ENCODE results near the gene ITGA7.

Gene ITGA7

DNA sequence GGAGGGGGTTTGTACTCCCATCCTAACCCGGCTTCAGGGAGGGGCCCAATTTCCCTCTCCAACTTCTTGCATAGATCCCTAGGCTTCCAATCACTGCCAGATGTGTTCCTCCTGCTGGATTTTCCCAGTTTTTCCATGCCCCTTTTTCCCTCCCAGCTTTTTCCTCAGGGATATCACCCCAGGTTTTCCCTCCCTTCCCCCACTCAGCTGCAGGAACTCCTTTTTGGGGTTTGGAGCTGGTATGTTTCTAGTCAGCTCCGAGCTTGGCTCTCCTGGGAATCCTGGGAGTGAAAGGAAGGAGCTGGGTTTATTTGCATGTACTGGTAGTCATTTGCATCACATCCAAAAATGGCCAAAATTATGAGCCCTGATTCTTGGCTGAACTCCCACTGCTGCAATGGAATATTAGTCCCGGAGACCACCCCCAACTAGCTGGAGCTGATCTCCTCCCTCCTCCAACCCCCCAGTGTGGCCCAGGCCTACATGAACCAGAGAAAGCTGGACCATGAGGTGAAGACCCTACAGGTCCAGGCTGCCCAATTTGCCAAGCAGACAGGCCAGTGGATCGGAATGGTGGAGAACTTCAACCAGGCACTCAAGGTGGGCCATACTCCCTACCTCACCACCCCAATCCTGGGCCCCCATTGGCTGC, 11.0 kb upstream of the ITGA7 start:
- no peak for DNase-seq (ENCODE audit: low read depth in 2 of 2)

DNA sequence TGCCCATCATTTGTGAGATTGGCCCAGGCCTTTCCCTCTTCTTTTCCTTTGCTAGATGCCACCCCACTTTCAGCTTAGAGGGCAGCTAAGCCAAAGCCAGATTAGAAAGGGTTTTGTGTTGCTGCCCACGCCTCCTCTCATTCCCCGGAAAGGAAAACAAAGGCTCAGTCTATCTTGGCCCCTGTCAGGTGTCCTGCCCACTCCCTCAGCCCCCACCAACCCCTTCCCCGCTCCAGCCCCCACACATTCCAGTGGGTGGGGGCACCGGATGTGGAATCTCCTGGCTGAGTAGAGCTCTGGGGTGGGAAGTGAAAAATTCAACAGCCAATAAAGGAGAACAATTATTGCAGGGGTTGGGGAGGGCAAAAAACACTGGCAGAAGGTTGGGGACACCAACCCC, 10.3 kb upstream of the ITGA7 start:
- no peak for DNase-seq (ENCODE audit: low read depth in 2 of 2)

DNA sequence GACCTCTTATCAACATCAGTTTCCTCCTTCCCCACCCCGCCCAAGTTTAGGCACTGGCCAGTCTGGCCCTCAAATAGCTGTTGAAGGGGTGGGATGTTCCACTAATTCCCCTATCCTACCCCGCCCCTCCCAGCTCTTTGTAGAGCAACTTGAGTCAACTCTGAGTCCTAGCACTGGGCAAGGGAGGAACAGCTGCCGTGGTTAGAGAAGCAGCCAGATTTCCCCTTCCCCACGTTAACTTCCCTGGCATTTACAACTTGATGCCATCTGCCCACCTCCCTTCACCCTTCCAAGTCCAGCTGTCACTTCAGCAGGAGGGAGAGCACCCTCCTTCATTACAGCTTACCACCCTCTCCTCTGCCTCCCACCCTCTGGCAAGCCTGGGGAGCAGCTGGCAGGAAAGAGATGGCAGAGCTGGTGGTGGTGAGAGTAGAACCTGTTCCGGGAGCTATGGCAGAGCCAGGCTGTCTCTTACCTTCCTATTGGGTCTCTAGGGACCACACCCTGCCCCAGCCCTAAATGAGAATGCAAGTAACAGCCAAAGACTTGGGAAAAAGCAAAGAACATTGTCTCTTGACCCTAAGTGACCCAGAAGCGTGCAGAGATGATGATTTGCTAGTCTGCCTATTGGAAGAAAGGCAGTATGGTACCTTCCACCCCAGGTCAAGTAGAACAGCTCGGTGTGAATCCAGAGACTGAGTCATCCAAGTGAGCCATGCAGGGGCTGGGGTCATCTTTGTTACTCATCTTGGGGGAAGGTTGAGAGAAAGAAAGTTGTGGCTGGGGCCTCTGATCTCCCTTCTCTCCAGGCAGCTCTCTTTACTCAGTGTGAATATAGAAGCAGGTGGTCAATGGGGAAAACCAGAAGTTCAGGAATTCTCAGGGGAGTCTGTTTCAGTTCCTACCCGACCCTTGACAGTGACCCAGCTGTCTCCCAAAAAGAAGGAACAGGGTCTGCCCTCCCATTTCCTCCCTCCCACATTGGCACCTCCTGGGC, 9.6 kb upstream of the ITGA7 start:
- DNase-seq (ENCODE audit: low read depth in 2 of 2) = no peak

DNA sequence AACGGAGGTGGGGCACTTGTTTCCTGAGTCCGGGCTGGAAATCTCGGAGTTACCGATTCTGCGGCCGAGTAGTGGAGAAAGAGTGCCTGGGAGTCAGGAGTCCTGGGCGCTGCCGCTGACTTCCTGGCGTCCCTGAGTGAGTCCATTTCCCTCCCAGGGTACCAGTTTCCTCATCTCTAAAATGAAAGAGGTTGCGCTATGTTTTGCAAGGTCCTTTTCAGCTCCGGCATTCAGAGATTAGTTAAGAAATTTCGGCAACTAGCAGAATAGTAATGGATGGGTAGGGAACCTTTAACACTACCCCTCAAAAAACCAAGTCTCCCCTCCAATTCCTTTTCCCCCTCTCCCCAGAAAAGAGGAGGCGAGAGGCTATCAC, 8.9 kb upstream of the ITGA7 start:
- no peak for DNase-seq (ENCODE audit: low read depth in 2 of 2)

DNA sequence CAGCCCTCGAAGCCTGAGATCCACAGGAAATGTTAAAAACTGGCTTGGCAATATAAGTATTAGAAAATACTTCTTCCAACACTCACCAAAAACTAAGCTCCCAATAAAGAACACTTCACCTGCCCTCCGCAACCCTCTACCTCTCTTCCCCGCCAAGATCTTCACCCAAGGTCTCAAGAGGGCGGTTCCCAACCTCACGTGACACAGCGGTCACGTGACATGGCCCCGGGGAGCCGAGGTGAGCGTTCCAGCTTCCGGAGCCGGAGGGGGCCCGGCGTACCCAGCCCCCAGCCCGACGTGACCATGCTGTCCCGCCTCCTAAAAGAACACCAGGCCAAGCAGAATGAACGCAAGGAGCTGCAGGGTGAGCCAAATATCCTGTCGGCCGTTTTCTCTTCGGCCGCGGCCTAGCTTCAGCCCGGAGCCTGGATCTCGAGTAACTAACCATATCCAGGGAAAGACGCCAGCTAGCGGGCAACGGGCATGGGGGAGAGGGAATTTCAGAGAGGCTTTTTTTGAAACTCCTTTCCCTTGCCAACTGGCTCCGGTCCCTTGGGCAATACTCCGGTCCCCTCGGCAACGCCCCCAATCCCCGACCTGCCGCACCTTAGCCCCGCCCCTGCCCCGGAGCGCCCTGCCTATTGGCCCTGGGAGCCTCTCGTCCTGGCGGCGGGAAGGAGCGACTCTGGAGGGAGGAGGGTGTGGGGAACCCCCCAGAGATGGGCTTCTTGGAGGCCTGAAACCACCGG, 8.3 kb upstream of the ITGA7 start, which contains the start of gene BLOC1S1:
TSS of gene BLOC1S1 (plus strand) at position 214 of the 749 bp plus-strand sequence. CDS start at position 220, 6 bp downstream.
- peak; percentile 94 to 96 for DNase-seq (ENCODE audit: low read depth in 2 of 2)

DNA sequence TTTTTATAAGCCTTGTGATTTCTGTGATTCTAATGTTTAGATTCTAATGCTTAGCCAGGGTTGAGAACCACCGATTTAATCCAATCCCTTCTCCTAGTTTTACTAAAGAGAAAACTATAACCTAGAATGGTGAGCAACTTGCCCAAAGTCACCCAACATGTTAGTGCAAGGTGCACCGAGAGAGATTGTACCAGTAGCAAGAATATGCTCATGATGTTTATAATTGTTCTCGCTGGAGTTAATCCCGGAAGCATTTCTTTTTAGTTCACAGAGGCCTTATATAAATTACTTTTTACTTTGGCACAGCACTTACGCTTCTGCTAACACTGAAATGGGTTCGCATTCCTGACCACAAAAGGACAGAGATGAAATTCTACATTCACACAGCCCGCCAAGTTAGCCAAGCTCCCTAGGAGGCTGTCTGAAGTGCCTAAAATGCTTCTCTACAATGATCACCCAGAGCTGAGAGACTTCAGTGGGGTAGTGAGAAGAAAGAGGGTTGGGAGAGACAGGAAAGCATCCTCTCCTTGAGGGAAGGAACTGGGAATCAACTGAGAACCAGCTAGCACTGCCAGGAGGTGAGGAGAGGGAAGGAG, 7.6 kb upstream of the ITGA7 start:
- DNase-seq (ENCODE audit: low read depth in 2 of 2) = no peak

DNA sequence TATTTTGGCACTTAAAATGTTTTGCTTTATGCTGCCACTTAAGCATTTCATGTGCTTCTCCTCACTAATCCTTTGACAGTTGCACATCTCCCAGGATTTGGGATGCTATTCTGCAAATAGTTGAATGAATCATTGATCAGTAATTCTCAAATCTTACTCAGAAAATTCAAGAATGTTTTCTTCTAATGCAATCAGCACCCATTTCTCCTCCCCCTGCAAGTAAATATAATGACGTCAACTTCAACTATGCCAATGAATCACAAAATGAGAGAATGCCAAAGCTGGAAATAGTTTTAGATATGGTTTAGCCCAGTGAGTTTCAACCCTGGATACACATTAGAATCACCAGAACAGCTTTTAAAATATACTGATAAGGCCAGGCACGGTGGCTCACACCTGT, 6.0 kb upstream of the ITGA7 start:
- DNase-seq (ENCODE audit: low read depth in 2 of 2) = no peak

DNA sequence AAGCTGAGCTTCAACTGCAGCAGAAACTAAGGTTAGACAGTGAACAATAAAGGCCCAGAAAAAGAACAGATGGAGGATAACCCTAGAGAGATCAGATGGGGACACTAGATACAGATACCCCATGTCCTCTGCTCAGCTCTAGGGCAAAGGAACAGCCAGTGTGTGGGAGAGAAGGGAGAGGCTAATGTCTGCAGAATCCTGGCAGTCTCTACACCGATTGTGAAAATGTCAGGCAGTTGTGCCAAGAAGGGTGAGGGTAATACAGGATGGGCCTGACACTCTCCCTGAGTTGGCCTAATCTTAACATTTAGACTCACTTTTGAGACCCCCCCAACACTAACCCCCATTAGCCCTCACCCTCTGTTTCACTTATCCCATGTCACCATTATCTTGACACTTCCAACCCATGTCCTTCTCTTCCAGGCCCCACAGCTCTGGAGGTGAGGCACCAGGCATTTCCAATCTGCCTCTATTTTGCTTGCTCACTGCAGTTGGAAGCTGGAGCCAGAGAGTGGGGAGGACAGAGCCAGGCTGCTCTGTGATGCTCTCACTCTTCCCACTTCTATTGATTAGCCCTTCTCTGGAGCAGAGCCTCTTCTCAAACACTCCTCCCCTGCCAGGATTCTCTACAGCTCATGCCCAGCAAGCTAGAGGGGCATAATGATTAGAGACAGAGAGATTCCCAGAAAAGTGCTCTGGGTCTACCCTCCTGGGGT, 5.2 kb upstream of the ITGA7 start:
- no peak for DNase-seq (ENCODE audit: low read depth in 2 of 2)

DNA sequence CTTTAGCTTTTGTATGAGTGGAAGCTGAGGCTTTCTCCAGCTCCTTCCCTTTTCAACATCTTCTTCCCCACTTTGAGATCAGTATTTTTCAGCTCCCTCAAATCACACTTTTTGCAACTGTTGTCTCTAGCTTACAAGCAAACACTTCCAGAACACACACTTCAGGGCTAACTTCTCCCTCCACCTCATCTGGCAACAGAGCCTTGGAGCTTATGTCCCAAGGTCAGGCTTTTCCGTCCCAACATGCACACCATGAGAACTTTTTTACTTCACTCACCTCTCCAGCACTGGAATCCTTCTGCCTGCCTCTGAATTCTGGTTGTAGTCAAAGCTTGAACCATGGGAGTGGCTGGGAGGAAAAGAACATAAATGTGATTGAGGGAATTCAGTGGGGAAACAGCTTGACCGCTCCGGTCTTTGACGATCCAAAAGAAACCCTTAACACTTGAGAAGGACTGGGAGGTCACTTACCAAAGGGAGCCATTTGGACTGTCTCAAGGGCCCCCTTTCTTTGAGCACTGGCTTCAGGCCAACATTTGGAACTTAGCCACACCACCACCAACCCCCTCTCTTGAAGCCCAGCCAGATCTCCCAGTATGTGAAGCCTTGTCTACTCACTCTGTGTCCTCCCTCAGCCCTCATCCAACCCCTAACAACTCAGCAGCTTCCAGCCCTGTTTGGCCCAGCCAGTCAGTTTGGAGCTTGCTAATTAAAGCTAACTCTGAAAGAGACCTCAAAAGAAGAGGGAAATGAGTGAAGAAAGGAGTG, 4.3 kb upstream of the ITGA7 start:
- no peak for DNase-seq (ENCODE audit: low read depth in 2 of 2)

DNA sequence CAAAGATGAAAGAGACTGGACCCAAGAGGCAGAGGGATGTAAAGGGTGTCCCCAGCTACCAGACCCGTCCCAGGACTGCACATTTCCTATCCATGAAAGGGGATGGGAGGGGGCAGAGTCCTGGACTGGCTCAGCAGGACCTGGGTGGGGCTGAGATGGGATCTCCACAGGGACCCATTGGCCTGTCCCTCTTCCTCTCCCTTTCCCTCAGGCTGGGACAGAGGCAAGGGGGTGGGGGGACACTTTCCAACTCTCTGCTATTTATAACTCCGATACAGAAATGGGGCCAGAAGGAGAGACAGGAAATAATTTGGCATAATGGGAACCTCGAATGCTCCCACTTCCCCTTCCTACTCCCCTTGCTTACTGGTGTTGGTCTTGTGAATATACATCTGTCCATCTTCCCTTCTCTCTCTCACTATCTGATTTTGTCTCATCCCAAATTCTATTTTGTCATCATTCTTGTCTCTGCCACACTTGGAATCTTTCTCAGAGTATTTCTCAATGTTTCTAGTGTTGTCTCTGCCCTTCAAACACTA, 1.1 kb upstream of the ITGA7 start:
- DNase-seq (ENCODE audit: low read depth in 2 of 2) = no peak

DNA sequence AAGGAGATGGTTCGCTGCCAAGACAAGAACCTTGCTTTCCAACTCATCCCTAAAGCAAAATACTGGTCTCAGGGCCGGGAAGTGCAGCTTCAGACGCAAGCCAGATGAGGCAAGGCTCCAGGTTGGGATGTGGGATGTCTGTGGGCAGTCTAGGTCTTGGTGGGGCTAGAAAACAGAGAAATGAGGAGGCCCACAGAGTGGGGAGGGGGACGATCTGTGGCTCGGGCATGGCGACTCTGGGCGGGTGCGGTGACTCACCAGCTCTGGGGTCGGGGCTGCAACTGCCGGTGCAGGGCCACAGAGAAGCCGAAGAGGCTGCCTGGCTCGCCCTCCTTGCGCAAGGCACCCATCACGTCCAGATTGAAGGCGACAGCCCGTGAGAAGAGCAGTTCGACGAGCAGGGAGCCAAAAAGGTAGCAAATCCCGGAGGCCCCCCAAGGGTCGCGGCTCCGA, 459 bp downstream of the ITGA7 start:
- DNase-seq (ENCODE audit: low read depth in 2 of 2) = no peak

DNA sequence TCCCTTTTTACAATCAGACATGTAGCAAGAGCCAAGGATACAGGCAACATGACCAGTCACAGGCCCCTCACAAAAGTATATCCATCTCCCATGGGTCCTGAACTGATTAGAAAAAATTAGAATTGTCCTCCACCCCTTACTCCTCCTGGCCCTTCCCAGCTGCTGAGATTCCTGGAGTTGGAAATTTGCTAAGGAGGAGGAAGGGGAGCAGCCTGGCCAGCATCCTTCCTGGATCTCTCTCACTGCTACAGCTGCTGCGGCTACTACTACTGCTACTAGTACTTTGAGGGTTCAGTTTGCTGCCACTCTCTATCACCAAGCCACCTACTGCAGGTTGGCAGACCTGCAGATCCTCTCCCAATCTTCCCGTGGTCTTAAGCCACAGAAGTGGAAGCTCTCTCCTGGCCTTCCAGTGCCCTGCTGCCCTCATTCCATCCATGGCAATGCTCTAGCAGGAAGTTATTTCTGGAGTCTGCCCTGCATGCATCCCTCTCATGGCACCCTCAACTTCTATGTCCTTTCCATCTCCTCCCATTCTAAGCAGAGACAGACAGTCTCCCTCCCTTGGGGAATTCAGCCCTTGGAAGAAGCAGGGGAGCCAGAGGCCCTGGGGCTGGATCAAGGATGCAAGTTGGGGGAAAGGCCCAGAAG, 1.0 kb downstream of the ITGA7 start:
- DNase-seq (ENCODE audit: low read depth in 2 of 2) = no peak

DNA sequence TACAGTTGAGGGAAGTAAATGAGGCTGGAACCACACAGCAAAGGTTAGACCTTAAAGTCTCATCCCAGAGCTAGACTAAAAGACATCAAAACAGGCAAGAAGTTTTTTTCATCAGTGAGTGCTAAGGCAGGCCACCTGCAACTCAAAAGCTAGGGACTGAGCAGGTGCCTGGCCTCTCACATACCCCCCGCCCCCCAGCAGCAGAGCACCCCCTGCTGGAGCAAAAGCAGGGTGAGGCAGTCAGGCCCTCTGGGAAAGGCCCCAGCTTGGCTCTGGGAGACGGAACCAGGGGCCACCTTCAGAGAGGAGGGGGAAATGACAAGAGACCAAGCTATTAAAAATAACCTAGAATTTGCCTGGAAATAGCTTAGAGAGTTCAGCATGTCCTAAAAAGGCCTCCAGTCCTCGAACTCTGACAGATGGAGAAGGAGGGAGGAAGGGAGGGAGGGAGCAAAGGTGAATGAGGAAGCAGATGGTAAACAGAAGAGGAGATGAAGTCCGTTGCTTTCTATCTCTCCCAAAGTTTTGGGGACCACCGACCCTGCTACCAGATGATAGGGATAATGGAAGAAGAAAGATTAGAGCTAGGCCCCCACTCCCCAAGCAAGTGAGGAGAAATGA, 1.8 kb downstream of the ITGA7 start:
- no peak for DNase-seq (ENCODE audit: low read depth in 2 of 2)

DNA sequence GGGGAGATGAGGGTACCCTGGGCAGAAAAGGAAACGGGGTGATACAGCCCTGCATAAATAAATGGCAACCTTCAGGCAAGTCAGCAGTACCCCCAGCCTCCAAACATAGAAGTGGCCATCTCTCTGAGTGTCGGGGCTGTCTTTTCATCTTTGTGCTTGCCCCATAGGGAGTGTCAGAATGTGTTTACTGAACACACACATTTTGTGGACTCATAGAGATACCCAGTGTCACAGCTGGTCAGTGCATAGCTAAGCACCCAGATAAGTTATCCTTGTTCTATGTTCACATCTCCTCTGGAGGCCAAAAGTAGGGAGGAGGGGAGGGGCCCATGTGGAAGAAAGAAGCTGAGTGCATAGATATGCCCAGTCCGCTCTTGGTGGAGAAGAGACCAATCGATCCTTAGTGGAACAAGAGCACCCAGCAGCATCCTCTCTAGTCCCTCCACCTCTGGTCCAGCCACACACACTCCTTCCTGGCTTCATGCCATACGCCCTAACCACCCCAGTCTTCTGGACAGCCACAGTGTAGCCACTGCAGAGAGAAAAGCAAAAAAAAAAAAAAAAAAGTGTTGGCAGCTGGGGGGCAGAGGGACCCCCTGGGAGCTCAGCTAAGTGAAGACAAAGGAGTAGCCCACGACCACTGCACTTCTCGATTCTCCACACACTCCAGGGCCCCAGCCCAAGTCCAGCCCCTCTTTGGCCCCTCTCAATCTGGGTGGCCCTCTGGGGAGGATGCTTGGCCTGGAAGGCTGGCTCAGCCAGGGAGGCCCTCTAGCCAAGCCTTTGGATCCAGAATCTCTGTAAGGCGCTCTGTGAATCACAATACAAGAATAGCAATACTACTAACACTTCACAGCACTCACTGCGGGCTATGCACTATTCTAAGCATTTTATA, 2.6 kb downstream of the ITGA7 start:
- DNase-seq (ENCODE audit: low read depth in 2 of 2) = no peak

DNA sequence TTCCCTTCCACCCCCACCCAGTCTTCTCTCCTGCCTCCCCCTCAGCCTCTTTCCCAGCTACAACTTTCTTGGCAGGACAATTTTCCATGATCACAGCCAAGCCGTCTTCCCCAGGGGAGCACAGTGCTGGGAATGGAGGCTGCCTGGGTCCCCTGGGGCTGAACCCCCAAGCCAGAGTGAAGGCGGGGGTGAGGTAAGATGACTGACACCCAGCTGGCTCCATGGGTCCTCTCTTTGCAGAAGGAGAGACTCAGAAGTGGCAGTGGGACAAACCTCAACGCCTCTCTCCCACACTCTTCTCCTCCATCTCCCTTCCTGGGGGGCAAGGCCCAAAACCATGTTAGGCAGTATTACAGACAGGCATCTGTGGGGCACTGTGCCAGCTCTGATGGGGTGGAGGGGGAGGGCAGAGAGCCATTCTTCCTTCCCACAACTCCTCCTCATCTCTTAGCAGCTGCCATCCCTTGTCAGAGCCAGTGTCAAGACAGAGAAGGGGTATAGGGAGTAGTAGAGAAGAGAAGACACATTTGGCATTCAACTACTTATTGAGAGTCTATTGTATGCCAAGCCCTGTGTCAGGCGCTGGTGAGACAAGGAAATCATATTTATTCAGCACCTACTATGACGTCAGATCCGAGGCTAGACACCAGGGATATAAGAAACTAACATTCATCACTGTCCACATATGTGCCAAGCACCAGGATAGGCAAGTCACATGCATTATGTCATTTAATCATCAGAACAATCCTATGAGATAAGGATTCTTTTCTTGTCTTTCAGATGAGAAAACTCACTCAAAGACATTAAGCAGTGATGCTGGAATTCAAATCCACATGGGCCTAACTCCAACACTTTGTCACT, 3.6 kb downstream of the ITGA7 start:
- no peak for DNase-seq (ENCODE audit: low read depth in 2 of 2)

DNA sequence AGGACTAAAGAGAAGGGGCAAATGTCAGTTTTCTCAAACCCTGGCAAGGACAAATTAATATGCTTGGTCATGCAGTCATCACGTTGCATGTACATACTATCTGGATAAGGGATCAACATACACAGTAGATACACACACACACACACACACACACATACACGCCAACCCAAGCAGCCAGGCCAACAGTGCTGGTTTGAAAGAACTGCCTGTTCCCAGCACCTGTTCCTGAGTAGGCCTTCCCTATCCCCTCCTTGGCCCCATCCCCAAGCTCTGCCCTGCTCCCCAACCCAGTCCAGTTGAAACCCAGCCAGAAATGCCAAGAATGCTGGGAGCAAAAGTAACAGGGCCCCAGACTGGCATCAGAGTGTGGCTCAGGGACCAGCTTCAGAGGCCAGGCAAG, 4.4 kb downstream of the ITGA7 start:
- no peak for DNase-seq (ENCODE audit: low read depth in 2 of 2)

DNA sequence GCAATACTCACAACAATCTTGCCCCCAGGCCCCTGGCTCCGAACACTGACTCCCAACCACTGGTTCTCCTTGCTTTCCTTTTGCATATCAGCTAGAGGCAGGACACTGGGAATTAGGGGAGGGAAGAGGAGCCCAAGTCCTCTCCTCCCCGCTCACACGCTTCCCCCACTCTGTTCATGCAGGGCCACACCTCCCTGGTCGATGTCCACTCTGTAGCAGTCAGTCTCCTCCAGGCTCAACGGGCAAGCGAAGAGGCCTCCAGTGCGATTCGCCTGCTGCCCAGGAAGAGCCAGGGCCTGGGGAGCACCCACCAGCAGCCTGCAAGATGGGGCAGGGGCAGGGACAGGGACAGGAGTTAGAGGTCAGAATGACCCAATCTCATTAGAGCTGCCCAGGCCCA, 4.8 kb downstream of the ITGA7 start:
- no peak for DNase-seq (ENCODE audit: low read depth in 2 of 2)
